BLaER1 treated with 17β-estradiol and CSF1 and Interleukin-3, amounts not matched to agents 10 nM and 100 nM (cell line): Measurements from ENCODE around the gene LRRC10B.

ENCODE experiments used
- H3K27ac ChIP-seq, 11 experiments: shearing (Covaris generic); formaldehyde crosslinking; 2 replicates each; pipeline ENCODE4 v1.8.1; 2022
- H3K27me3 ChIP-seq, 11 experiments: shearing (Covaris generic); formaldehyde crosslinking; 2 replicates each; pipeline ENCODE4 v1.8.1; 2022
- H3K36me3 ChIP-seq, 11 experiments: shearing (Covaris generic); formaldehyde crosslinking; 2 replicates each; pipeline ENCODE4 v1.8.1; 2022
- H3K4me1 ChIP-seq, 10 experiments: shearing (Covaris generic); formaldehyde crosslinking; 2 replicates each; pipeline ENCODE4 v1.8.1; 2022
- H3K4me2 ChIP-seq, 11 experiments: shearing (Covaris generic); formaldehyde crosslinking; 2 replicates each; pipeline ENCODE4 v1.8.1; 2022
- H3K4me3 ChIP-seq, 10 experiments: shearing (Covaris generic); formaldehyde crosslinking; 2 replicates each; pipeline ENCODE4 v1.8.1; 2022
- H3K9ac ChIP-seq, 11 experiments: shearing (Covaris generic); formaldehyde crosslinking; 2 replicates each; pipeline ENCODE4 v1.8.1; 2022
- H3K9me3 ChIP-seq, 11 experiments: shearing (Covaris generic); formaldehyde crosslinking; replicated peaks in 1 of 11; 2 replicates each; pipeline ENCODE4 v1.8.1; 2022
- H4K20me1 ChIP-seq, 11 experiments: shearing (Covaris generic); formaldehyde crosslinking; 2 replicates each; pipeline ENCODE4 v1.8.1; 2022
- Cebpa-rat ChIP-seq, 11 experiments: shearing (Covaris generic); IDR thresholded peaks; 2 replicates each; pipeline ENCODE4 v1.8.1; 2022

LRRC10B gene

DNA sequence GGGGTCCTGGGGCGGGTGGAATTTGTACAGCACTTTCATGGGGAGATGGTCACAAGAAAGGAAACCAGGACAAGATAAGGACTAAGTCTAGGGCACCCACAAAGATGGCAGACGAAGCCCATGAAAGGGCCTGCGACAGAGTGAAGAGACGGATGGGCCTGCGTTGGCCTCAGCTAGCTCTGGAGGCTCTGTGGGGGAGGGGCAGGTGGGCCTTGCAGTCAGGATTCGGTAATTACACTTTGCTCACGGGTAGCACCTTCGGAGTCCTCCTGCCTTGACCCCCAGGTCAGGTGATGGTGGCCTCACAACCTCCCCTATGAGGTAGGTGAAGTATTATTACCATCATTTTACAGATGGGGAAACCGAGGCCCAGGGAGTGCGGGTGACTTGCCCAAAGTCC is 7.1 kb downstream of the LRRC10B start:
- H3K9ac ChIP-seq = no peak overlapping the region
- H3K4me3 ChIP-seq = no peak overlapping the region
- H3K36me3 ChIP-seq = no peaks in the 10 kb centered on the region
- no peaks in the 10 kb centered on the region for H3K9me3 ChIP-seq
- H3K4me2 ChIP-seq = 0 out of 22 replicates have a peak overlapping the region, but pooled peaks of 1 of the 11 experiments have one; percentile 39
- H3K27me3 ChIP-seq = peaks cover 0 to 12% (median 1%) of the 10 kb centered on the region in 11 experiments; a peak in 13 of 22 replicates
- H3K4me1 ChIP-seq = peaks cover 20 to 47% (median 37%) of the 10 kb centered on the region in 10 experiments
- TF ChIP-seq Cebpa-rat (IDR thresholded peaks at IDR 0.05) = no peak
- peaks cover 0 to 26% (median 3%) of the 10 kb centered on the region in 11 experiments; a peak in 8 of 22 replicates for H4K20me1 ChIP-seq
- H3K27ac ChIP-seq = no peak overlapping the region

GRCh38 chr11:61516191-61516590 is 7.6 kb downstream of the LRRC10B start:
- peak overlapping the region; percentile 33 to 74 (median 61) for H3K4me2 ChIP-seq
- peaks cover 0 to 7% (median 0%) of the 10 kb centered on the region in 11 experiments; a peak in 8 of 22 replicates for H3K27me3 ChIP-seq
- no peak overlapping the region for H3K4me3 ChIP-seq
- no peak overlapping the region for H3K27ac ChIP-seq
- H3K9me3 ChIP-seq = no peaks in the 10 kb centered on the region
- H3K4me1 ChIP-seq = peaks cover 15 to 42% (median 32%) of the 10 kb centered on the region in 10 experiments
- H4K20me1 ChIP-seq = peaks cover 0 to 25% (median 0%) of the 10 kb centered on the region in 11 experiments; a peak in 6 of 22 replicates
- no peak overlapping the region for H3K9ac ChIP-seq
- no peaks in the 10 kb centered on the region for H3K36me3 ChIP-seq
- no peak for TF ChIP-seq Cebpa-rat (IDR thresholded peaks at IDR 0.05)

- H4K20me1 ChIP-seq = peaks cover 0 to 25% (median 0%) of the 10 kb centered on the region in 11 experiments; a peak in 6 of 22 replicates
- no peak overlapping the region for H3K9ac ChIP-seq
- no peaks in the 10 kb centered on the region for H3K36me3 ChIP-seq
- H3K27ac ChIP-seq = no peak overlapping the region
- no peak overlapping the region for H3K4me3 ChIP-seq
- no peak for TF ChIP-seq Cebpa-rat (IDR thresholded peaks at IDR 0.05)
- no peaks in the 10 kb centered on the region for H3K9me3 ChIP-seq
- H3K4me2 ChIP-seq = peak overlapping the region; percentile 33 to 74 (median 61)
- H3K27me3 ChIP-seq = no peaks in the 10 kb centered on the region; a peak in 1 of 22 replicates
- H3K4me1 ChIP-seq = peaks cover 9 to 34% (median 25%) of the 10 kb centered on the region in 10 experiments
Measured at GRCh38 chr11:61516675-61517572, 8.4 kb downstream of the LRRC10B start.

DNA sequence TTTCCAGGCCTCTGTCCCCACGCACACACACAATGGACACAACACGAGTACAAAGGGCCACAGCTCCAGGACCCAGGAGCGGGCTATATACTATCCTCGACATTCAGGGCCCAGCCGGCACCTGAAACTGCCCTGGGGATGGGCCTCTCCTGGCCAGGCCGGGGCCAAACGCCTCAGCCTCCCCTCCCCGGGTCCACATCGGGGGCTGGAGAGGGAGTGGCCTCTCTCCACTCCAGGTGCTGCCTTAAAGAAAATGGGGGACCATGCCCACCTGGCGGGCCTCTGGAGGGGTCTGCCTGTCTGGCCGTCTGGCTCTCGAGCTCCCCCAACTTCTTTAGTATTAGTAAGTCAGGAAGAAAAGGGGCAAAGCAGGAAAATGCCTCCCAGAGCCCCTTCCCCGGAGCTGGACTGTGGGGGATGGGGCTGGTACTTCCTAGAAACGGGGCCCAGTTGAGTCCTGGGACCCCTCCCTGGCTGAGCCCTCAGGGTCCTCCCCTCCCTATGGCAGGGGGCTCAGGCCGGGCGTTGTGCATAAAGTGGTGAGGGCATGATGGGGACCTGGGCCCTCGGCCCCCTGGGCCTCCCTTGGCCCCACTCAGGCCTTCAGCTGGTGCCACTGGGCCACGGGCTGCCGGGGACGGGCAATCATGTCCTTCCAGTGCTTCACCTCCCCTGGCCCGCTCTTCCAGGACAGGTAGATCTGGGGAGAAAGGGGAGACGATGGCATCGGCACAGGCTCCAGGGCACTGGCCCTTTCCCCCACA is 9.7 kb downstream of the LRRC10B start:
- no peaks in the 10 kb centered on the region for H3K36me3 ChIP-seq
- no peak overlapping the region for H3K9ac ChIP-seq
- H3K27ac ChIP-seq = no peak overlapping the region
- no peaks in the 10 kb centered on the region for H3K27me3 ChIP-seq
- no peak for TF ChIP-seq Cebpa-rat (IDR thresholded peaks at IDR 0.05)
- H3K4me3 ChIP-seq = no peak overlapping the region
- H3K9me3 ChIP-seq = no peaks in the 10 kb centered on the region
- no peak overlapping the region for H3K4me2 ChIP-seq
- peaks cover 0 to 14% (median 0%) of the 10 kb centered on the region in 11 experiments; a peak in 5 of 22 replicates for H4K20me1 ChIP-seq
- H3K4me1 ChIP-seq = peaks cover under 1 to 22% (median 12%) of the 10 kb centered on the region in 10 experiments; a peak in 19 of 20 replicates

DNA sequence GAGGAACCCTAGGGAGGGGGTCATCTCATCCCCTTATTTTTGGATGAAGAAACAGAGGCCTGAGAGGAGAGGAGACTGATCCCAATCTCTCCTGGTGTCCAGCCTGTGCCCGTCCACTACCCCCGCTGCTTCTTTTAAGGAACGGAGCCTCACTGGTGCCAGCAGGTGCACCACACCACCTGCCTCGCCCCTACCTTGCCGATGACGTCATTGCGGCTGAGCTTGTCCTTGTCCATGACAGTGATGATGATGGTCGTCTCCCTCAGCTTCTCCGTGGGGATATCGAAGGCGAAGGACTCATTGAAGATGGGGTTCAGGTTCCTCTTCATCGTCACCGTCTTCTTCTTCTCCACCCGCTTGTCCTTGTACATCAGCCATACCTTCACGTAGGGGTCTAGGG is 14.3 kb downstream of the LRRC10B start:
- H3K27me3 ChIP-seq = no peaks in the 10 kb centered on the region
- no peaks in the 10 kb centered on the region for H3K9me3 ChIP-seq
- no peak overlapping the region for H3K27ac ChIP-seq
- H3K9ac ChIP-seq = no peak overlapping the region
- H3K4me2 ChIP-seq = no peak overlapping the region
- TF ChIP-seq Cebpa-rat (IDR thresholded peaks at IDR 0.05) = no peak
- peaks cover 0 to 28% (median 0%) of the 10 kb centered on the region in 11 experiments; a peak in 2 of 22 replicates for H4K20me1 ChIP-seq
- H3K4me1 ChIP-seq = peaks cover 0 to 5% (median 4%) of the 10 kb centered on the region in 10 experiments; a peak in 11 of 20 replicates
- no peak overlapping the region for H3K4me3 ChIP-seq
- no peaks in the 10 kb centered on the region for H3K36me3 ChIP-seq

- Histone ChIP-seq H3K27me3 (no peaks in the 10 kb centered on the region), H3K4me3 (no peak overlapping the region), H4K20me1 (peaks cover 0 to 33% (median 0%) of the 10 kb centered on the region in 11 experiments; a peak in 3 of 22 replicates), H3K36me3 (no peaks in the 10 kb centered on the region), H3K9ac (no peak overlapping the region), H3K4me1 (peaks cover 0 to 21% (median 20%) of the 10 kb centered on the region in 10 experiments; a peak in 16 of 20 replicates), H3K27ac (no peak overlapping the region), H3K4me2 (no peak overlapping the region), H3K9me3 (no peaks in the 10 kb centered on the region)
- TF ChIP-seq Cebpa-rat (IDR thresholded peaks at IDR 0.05) = no peak
Measured at GRCh38 chr11:61524446-61524845, 15.9 kb downstream of the LRRC10B start.

- Histone ChIP-seq H4K20me1 (peaks cover 0 to 33% (median 0%) of the 10 kb centered on the region in 11 experiments; a peak in 4 of 22 replicates), H3K9ac (no peak overlapping the region), H3K27me3 (no peaks in the 10 kb centered on the region), H3K9me3 (no peaks in the 10 kb centered on the region), H3K4me3 (no peak overlapping the region), H3K36me3 (no peaks in the 10 kb centered on the region), H3K4me1 (peaks cover 0 to 27% (median 26%) of the 10 kb centered on the region in 10 experiments; a peak in 16 of 20 replicates), H3K4me2 (no peak overlapping the region), H3K27ac (no peak overlapping the region)
- TF ChIP-seq Cebpa-rat (IDR thresholded peaks at IDR 0.05) = no peak
Measured at GRCh38 chr11:61524963-61525587, 16.5 kb downstream of the LRRC10B start.

GRCh38 chr11:61526229-61526628 is 17.7 kb downstream of the LRRC10B start:
- Histone ChIP-seq H3K36me3 (no peaks in the 10 kb centered on the region), H3K4me3 (no peak overlapping the region), H3K4me1 (peaks cover 4 to 39% (median 37%) of the 10 kb centered on the region in 10 experiments; a peak in 19 of 20 replicates), H3K27me3 (no peaks in the 10 kb centered on the region), H4K20me1 (peaks cover 0 to 35% (median 0%) of the 10 kb centered on the region in 11 experiments; a peak in 7 of 22 replicates), H3K9me3 (no peaks in the 10 kb centered on the region), H3K27ac (no peak overlapping the region), H3K9ac (no peak overlapping the region), H3K4me2 (no peak overlapping the region)
- no peak for TF ChIP-seq Cebpa-rat (IDR thresholded peaks at IDR 0.05)
